D341Med (cell line): Measurements from ENCODE around the gene SOCS7.

ENCODE experiments used
- DNase-seq: peaks from one replicate; pipeline ENCODE4 v3.0.0; 2012; ENCODE audit warnings: low spot score

Gene SOCS7

GRCh38 chr17:38442548-38442947, 90.9 kb downstream of the SOCS7 start:
- no peak for DNase-seq

DNA sequence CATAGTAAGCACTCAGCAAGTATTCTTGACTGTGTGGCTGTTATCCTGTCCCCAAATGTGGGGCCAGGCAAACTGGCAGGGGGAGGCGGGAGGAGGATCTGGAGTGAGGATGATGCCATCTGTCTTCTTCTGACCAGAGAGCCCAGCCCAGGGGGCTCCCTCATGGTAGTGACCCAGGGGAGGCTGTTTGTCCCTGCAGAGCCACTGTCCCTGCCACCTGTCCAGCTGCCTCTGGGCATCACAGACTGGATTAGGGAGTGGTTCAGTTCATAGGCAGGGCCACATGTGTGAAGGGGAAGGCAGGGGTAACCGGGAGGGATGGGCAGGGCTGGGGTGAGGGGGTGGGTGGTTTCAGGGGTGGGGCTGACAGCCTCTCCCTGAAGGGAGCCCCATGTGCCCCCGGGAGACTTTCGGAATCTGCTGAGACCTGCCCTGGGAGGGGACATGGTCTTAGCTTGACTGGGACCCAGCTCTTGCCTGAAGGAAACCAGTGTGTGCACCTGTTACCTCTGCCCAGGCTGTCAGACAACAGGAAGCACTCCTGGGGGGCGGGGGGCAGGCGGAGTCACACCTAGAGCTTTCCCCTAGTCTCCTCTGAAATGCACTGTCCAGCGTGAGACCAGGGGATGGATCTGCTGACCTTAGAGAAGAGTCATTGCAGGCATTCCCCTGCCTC, 91.8 kb downstream of the SOCS7 start:
- no peak for DNase-seq

- peak; percentile 96 for DNase-seq
These were observed 92.5 kb downstream of the SOCS7 start for GRCh38 chr17:38444151-38444550.

- DNase-seq, result no peak
These were observed 96.0 kb downstream of the SOCS7 start for GRCh38 chr17:38447502-38448085.

GRCh38 chr17:38448208-38448771, 96.6 kb downstream of the SOCS7 start:
- DNase-seq, result no peak

DNA sequence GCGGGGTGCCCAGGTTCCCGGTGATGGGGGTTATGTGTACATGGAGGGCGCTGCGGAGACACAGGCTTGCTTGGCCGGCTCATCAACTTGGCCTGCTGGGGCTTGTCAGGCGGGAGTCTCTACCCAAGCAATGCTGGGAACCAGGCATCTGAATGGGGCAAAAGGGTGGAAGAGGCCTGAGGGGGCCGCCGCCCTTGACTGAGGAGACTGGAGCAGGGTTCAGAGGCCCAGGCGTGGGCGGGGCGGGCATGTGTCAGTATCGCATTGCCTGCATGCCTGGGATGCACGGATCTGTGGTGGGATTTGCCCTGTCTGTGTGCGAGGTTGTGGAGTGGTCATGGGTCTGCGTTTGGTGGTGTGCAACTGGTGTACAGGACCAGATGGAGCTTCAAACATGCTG, 97.7 kb downstream of the SOCS7 start:
- no peak for DNase-seq

DNA sequence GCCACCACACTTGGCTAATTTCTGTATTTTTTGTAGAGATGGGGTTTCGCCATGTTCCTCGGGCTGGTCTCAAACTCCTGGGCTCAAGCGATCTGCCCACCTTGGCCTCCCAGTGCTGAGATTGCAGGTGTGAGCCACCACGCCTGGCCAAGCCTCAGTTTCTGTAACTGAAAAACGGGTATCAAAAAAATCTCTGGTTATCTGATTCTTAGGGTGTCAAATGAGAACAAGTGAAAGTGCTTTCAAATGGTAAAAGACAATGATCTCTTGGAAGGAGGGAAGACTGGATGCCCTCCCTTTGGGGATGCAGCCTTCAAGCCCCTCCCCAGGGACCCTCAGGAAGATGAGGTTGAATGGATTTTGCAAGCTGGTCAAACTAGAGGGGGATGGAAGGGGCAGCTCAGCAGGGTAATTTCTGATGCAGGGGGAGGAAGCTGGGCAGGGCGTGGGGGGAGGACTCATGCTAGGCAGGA, 98.9 kb downstream of the SOCS7 start:
- no peak for DNase-seq

- no peak for DNase-seq
These were observed 99.6 kb downstream of the SOCS7 start for GRCh38 chr17:38451030-38451839.

GRCh38 chr17:38451840-38452529, 100.3 kb downstream of the SOCS7 start:
- DNase-seq, result no peak

- no peak for DNase-seq
These were observed 101.1 kb downstream of the SOCS7 start for GRCh38 chr17:38452719-38453118.

DNA sequence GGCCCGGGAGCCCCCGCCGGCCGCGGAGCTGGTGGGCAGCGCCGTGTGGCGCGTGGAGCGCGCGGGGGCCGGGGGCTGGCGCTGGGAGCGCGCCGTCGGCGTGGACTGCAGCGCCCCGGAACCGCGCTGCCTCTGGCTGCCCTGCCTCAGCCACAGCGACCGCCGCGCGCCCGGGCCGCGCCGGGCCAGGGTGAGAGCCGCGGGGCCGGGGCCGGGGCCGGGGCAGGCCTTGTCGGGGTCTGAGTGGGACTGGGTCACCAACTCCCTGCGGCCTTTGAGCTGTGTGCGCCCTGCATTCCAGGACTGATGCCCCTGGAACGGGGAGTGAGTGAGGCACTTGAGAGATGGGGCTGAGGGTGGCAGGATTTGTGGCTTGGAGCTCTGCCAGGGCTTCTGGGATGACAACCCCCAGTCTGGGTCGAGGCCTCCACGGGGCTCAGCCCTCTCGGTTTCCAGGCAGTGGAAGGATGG, 102.3 kb downstream of the SOCS7 start:
- DNase-seq, result peak; percentile 57

DNA sequence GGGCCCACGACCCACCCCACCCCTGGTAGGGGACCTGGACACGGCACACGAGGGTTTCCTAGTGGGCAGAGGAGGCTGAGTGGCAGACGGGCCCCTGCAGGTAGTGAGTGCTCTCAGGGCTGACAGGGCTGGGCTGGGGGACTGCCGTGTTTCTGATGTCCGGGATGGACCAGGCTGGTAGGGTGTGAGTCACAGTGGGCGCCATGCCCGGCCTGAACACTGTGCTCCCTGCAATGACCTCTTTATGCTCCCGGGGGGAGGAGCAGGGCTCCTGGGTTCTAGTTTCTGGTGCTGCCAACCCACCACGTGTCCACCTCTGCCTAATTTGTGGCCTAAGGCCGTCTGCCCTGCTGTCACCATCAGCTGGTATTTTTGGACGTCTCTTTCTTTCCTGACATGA, 102.9 kb downstream of the SOCS7 start:
- DNase-seq, result peak; percentile 52
